C4-2B (cell line): Measurements from ENCODE around the gene SLC23A2.

Source experiments
- ZFX ChIP-seq: fragments of 450-650 bp; IDR thresholded peaks from 2 replicates; pipeline ENCODE4 v1.6.1; 2017
- TF ChIP-seq, protein P1 (sequence below): fragments of 450-650 bp; conservative IDR thresholded peaks from 2 replicates; pipeline ENCODE4 v1.5.1; 2017; ENCODE audit warnings: mild to moderate bottlenecking

DNA sequence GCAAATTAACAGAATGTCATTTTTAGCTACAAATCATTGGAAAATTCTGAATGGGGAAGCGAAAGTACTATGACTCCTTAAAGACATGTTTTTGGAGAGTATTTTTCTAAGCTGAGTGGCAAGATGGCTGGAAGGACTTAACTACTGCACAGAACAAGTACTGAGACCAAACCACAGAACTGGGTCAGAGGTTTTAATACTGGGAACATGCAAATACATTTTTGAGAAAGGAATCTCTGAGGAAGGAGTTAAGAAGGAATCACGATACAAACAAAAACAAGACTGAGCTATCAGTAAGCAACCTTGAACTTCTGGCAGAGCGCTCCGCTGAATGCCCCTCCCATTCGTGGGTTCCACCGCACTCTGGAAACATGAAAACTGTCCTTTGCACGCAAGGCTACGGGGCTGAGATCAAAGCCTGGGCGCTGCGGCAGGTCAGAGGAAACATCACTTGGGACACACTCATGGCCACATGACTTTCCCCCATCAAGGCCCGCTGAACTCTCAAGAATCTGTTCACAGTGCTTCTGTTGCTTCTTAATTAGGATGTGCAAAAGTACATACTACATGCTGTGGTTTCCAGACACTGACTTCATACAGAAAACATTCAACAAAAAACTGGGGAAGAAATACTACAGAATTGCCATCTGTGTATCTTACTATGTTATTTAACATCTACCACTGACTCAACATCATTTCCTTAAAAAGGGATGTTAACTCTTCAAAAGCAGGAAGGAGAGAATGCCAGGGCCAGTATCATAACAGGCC lies 27.8 kb downstream of the SLC23A2 start:
- TF ChIP-seq, protein P1, sequence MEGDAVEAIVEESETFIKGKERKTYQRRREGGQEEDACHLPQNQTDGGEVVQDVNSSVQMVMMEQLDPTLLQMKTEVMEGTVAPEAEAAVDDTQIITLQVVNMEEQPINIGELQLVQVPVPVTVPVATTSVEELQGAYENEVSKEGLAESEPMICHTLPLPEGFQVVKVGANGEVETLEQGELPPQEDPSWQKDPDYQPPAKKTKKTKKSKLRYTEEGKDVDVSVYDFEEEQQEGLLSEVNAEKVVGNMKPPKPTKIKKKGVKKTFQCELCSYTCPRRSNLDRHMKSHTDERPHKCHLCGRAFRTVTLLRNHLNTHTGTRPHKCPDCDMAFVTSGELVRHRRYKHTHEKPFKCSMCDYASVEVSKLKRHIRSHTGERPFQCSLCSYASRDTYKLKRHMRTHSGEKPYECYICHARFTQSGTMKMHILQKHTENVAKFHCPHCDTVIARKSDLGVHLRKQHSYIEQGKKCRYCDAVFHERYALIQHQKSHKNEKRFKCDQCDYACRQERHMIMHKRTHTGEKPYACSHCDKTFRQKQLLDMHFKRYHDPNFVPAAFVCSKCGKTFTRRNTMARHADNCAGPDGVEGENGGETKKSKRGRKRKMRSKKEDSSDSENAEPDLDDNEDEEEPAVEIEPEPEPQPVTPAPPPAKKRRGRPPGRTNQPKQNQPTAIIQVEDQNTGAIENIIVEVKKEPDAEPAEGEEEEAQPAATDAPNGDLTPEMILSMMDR, result no peak
- no peak for TF ChIP-seq ZFX
